Measurements from ENCODE around the gene INA.

DNA sequence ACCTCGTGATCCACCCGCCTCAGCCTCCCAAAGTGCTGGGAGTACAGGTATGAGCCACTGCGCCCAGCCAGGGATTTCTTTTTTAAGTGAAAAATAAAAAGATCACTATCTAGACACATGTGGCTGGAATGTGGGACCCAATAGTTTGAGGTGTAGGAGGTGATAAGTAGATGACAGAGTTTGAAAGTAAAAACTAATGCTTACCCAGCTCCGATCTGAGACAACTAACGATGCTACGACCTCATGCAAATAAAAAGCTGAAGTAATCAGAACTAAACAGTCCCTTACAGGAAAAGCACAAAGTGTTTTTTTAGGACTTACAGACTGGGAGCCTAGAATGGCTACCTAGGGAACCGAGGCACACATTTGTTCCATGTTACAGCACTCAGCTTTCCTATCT is 51.0 kb downstream of the INA start:
- TF ChIP-seq, protein P1, sequence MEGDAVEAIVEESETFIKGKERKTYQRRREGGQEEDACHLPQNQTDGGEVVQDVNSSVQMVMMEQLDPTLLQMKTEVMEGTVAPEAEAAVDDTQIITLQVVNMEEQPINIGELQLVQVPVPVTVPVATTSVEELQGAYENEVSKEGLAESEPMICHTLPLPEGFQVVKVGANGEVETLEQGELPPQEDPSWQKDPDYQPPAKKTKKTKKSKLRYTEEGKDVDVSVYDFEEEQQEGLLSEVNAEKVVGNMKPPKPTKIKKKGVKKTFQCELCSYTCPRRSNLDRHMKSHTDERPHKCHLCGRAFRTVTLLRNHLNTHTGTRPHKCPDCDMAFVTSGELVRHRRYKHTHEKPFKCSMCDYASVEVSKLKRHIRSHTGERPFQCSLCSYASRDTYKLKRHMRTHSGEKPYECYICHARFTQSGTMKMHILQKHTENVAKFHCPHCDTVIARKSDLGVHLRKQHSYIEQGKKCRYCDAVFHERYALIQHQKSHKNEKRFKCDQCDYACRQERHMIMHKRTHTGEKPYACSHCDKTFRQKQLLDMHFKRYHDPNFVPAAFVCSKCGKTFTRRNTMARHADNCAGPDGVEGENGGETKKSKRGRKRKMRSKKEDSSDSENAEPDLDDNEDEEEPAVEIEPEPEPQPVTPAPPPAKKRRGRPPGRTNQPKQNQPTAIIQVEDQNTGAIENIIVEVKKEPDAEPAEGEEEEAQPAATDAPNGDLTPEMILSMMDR (IDR thresholded peaks at IDR 0.05): no peak
- TF ChIP-seq TCF7L2 (IDR thresholded peaks at IDR 0.05; ENCODE audit: low read depth, low read length): no peak

All from Panc1 (cell line).